NCI-H2196 treated with DMSO at 0.1 percent for 48 hours (cell line): ENCODE results near the gene SRGAP2B.
"Not testable (repeated sequence)": the region's sequence is repeated elsewhere in the genome, so short reads cannot be mapped to it uniquely, and the experiment has no call there.

Experiments used
- DNase-seq: peaks from one replicate; lab custom pipeline; 2025; ENCODE audit not compliant: unreplicated experiment; lab: John Stamatoyannopoulos, UW

Gene SRGAP2B

GRCh38 chr1:145047553-145047952 lies 47.6 kb downstream of the SRGAP2B start:
- DNase-seq, result not testable (repeated sequence)

- DNase-seq, result not testable (repeated sequence)
Observed at GRCh38 chr1:145045571-145046273, 49.4 kb downstream of the SRGAP2B start.

- DNase-seq, result not testable (repeated sequence)
Observed at GRCh38 chr1:145041519-145041918, 53.6 kb downstream of the SRGAP2B start.

GRCh38 chr1:145036019-145036418 lies 59.1 kb downstream of the SRGAP2B start:
- not testable (repeated sequence) for DNase-seq

GRCh38 chr1:145033523-145033922 lies 61.6 kb downstream of the SRGAP2B start:
- DNase-seq, result not testable (repeated sequence)

- DNase-seq, result not testable (repeated sequence)
Observed at GRCh38 chr1:145027251-145027650, 67.9 kb downstream of the SRGAP2B start.

GRCh38 chr1:145025286-145025685 lies 69.8 kb downstream of the SRGAP2B start:
- DNase-seq, result not testable (repeated sequence)

- DNase-seq, result not testable (repeated sequence)
Observed at GRCh38 chr1:145022259-145022658, 72.9 kb downstream of the SRGAP2B start.

GRCh38 chr1:145021749-145022148 lies 73.4 kb downstream of the SRGAP2B start:
- not testable (repeated sequence) for DNase-seq

- DNase-seq, result not testable (repeated sequence)
Observed at GRCh38 chr1:145019709-145020108, 75.4 kb downstream of the SRGAP2B start.

GRCh38 chr1:145017725-145018124 lies 77.4 kb downstream of the SRGAP2B start:
- not testable (repeated sequence) for DNase-seq

GRCh38 chr1:145016492-145016862 lies 78.7 kb downstream of the SRGAP2B start:
- not testable (repeated sequence) for DNase-seq

GRCh38 chr1:145015744-145016491 lies 79.2 kb downstream of the SRGAP2B start:
- DNase-seq, result not testable (repeated sequence)

GRCh38 chr1:145013353-145013752 lies 81.8 kb downstream of the SRGAP2B start:
- DNase-seq, result not testable (repeated sequence)

GRCh38 chr1:145011811-145012210 lies 83.3 kb downstream of the SRGAP2B start:
- DNase-seq, result not testable (repeated sequence)

- DNase-seq, result not testable (repeated sequence)
Observed at GRCh38 chr1:145010580-145010979, 84.5 kb downstream of the SRGAP2B start.

- DNase-seq, result not testable (repeated sequence)
Observed at GRCh38 chr1:145009928-145010327, 85.2 kb downstream of the SRGAP2B start.

GRCh38 chr1:145008388-145008787 lies 86.7 kb downstream of the SRGAP2B start:
- DNase-seq, result not testable (repeated sequence)

- not testable (repeated sequence) for DNase-seq
Observed at GRCh38 chr1:145005142-145005541, 90.0 kb downstream of the SRGAP2B start.

GRCh38 chr1:145001381-145001780 lies 93.7 kb downstream of the SRGAP2B start:
- DNase-seq, result not testable (repeated sequence)

GRCh38 chr1:145000743-145001326 lies 94.3 kb downstream of the SRGAP2B start:
- not testable (repeated sequence) for DNase-seq
